HG03571 (cell line): Measurements from ENCODE around the gene GAN.
"Not testable (repeated sequence)": the region's sequence is repeated elsewhere in the genome, so short reads cannot be mapped to it uniquely, and the experiment has no call there.

ENCODE experiments used
- ATAC-seq: cut with Tn5 transposase; IDR thresholded peaks from one replicate; pipeline ENCODE4 v1.9.1; 2021; ENCODE audit not compliant: unreplicated experiment

GAN gene

DNA sequence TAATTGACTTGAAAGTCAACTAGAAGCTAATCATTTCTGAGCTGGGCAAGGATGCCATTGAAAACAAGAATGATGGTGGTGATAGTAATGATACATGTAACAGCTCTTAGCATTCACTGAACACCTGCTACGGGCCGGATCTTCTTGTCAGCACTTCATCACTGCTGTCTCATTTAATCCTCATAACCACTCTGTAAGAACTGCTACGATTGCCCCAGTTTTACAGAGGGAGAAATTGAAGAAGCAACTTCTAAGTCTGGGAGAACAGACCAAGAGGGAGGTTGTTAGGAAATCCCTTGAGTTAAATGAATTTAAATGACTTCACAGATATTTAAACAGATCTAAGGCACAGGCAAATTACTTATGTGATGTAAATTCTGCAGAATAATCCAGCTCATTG is 7.0 kb upstream of the GAN start:
- no peak for ATAC-seq

DNA sequence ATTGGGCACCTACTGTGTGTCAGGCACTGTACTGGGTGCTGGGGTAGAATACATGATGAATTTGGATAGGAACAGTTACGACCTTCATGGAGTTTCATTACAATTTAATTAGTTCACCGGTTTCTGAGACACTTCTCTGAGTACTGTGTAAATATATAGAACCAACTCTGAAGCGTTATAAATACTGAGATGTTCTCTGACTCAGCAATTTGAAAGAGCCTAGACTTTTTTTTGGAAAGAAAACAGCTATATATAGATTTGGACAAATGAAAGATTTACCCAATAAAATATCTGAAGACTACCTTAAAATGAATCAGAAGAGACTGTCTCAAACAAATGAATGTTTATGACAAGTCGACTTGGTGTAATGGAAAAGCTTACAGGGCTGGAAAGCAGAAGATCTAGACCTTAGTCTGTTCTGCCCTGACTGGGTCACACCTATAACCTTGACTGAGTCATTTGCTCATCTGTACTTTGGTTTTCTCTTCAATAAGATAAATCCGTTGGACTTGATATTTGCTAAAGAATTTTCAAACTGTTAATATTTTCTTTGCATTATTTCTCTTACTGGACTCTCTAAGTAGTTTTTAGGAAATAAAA is 4.6 kb upstream of the GAN start:
- ATAC-seq = no peak

DNA sequence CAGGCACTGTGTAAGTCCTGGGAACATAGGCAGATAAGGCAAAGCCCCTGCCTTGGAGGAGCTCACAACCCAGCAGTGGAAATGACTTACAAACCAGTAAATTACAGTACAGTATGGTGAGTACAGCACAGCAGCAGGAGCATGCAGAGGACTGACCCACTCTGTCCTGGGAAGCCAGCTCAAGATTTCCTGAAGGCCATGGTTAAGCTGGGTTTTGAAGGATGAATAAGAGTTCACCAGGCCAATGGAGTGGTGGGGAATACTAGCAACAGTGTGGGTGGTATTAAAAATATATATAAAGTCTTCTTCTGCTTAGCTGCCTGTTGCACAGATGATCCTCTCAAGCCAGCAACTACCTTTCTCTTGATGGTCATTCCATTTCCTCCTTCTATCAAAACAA is 3.0 kb upstream of the GAN start:
- ATAC-seq = no peak

DNA sequence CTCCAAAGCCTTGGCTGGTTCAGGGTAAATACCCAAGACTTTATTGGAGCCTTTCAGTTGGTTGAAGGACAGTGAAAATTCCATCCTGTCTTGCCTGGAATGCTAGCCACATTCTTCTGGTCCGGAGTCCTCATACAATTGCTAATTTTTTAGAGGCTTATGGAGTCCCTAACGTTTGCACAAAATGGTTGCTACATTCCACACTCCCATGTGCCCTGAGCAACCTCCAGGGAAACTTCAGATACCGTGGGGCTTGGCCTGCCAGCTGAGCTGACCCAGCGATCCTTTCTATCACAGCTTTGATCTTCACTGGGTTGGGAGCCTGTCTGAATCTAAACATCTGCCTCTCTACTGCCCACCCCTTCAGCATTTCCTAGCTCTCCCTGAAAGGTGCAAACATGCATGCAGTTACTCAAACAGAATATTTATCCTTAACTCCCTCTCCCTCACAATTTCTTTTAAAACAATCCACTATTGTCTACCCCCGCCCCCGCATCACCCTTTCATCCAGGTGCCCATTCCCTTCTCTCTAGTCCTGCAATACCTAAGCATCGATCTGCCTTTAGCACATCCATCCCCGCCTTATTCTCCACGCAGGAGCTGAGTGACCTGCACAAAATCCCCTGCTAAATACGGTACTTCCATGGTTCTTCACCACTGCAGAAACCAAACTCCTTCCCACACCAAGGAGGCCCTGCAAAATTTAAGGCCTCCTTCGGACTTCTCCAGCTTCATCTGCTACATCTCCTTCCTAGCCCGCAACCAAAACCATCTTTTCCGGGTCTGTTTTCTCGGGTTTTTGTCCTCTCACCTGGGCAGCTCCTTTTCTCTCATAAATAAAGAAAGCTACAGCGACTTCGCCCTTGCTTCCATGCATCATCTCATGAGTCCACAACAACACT is 810 bp upstream of the GAN start:
- ATAC-seq = no peak

DNA sequence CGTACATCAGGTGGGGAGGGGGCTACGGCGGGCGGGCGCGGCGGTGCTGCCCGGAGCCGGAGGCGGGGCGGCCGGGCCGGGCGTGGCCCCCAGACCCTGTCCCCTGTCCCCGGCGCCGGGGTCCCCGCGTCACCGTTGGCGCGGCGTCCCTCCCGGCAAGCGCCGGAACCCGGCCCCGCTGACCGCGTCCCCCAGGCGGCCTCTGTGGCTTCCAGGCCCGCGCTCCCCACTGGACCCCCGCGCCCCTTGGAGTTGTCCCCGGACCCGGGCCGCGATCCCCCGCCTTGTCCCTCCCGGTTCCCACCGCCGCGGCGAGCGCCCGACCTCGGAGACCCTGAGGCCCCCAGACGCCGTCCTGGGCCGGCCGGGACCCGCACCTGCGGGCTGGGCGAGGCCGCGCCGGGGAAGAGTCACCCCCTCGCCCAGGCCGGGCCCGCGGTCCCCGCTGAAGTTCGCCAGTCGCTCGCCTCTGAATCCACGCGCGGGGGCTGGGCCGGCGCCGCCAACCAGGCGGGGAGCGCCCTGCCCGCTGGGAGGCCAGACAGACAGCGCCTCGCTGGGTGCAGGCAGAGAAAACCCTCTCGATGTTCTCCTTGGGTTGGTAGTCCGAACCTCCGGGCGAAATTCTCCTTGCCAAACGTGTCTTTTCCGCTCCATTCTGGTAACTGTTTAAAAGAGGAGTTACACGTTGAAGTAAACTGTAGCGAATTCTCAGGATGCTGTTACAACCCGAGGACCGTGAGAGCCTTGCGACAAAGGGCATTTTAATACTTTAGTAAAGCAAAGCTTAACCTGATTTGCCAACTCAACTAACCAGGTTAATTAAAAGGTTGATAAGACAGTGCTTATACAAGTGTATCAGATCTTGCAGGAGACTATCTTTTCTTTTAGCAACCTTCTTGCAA is 761 bp downstream of the GAN start:
- peak; percentile 32 for ATAC-seq

DNA sequence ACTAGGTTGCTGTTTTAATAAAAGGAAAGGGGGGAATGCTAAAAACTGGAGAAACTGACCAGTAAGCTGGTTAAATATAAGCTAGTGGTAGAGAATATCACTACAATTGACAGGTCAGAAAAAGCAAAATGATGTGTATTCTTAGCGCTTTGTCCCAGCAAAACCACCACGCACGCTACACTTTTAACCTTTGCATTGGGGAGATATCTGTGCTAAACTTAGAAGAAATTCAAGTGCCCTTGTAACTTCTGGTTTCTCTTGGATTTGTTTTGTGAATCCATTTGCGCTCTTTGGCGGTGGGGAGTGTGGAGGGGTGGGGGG is 1.4 kb downstream of the GAN start:
- ATAC-seq = no peak

DNA sequence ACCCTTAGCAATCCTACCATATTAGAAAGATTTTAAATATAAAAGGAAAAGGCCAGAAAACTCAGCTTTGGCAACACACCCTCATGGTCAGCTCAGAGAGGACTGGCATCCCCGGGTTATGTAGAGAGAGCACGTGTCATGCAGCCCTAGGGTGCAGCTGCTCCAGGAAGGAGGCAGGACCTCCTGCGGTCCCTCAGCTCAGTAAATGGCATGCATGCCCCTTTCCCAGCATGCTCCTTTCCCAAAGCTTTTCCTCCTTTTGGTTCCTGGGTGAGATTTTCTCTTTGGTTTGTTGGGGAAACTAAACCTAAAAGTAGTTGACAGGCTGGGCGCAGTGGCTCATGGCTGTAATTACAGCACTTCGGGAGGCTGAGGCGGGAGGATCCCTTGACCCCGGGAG is 3.9 kb downstream of the GAN start:
- no peak for ATAC-seq

DNA sequence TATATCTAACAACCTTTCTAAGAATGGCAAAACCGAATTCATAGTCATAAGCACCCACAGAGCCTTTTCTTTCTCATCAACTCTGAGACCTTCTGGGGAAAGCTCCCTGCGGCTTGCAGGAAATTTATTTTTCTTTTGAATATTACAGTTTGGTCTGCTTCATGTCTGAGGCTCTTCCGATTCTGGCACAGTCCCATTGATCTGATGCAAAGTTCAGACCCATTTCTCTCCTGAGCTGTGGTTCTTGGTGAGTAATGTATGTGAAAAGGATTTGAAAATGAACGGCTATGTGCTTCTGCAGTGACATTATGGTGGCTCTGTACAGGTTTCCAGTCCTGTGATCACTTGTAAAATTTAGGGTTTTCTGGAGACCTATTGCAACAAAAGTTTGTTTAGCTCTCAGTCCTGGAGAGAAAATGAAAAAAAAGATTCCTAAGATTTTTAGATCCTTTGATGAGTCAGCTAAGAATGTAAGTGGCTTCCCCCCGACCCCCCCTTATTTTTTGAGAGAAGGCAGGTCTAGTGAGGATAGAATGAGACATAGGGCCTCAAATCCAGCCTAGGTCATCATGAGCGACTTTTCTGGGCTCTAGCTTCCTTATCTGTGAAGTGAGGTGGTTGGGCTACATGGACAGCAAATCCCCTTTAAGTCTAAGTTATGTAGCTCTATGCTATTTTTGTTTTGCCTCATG is 4.6 kb downstream of the GAN start:
- no peak for ATAC-seq

DNA sequence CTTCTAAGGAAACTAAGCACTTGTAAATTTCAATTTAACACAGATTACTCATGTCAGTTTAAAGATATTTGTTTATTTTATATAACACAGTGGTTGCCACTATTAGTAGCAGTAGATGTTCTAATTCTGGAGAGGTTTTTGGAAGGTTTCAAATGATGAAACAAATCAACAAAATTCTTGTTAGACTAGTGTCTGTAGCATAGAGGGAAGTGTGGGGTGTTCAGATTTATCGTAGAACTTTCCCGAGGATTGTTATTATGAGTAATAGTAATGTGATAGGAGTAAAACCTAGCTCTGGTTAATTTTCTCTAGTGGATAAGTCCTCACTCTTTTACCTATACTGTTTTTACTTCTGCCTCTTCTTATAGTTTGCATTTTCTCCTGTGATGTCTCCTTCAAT is 6.3 kb downstream of the GAN start:
- ATAC-seq = no peak

DNA sequence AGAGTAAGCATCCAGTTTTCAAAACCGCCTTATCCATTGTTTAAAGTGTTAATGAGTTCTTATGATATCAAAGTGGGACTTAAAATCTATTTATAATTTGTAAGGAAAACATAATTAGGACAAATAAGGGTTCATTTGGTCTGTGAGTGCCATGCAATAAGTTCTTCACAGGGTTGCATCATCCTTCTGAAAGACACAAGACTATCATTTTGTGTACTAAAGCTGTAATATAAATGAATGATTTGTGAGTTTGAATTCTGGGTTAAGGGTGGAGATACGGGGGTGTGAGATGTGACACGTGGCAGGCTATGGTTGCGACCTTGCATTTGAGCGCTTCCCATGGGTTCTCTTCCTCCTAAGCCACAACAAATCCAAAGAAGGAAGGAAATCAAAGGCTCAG is 6.8 kb downstream of the GAN start:
- no peak for ATAC-seq

DNA sequence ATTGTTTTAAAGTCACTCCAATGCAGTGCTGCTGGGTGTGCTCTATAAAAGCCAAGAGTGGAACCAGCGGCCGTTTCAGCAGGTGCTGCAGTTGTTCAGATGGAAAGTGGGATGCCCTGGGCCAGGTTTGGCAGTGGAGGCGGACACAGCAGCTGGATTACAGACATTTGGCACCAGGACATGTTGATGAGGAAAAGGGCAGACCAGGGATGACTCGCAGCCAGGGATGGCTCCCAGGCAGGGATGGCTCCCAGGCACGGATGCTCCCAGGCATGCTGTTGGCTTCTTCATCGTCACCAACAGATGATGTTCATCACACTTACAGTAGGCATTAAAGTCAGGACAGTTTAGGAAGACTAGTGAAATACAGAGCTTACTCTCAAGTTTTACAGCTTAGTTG is 10.0 kb downstream of the GAN start:
- ATAC-seq = no peak

DNA sequence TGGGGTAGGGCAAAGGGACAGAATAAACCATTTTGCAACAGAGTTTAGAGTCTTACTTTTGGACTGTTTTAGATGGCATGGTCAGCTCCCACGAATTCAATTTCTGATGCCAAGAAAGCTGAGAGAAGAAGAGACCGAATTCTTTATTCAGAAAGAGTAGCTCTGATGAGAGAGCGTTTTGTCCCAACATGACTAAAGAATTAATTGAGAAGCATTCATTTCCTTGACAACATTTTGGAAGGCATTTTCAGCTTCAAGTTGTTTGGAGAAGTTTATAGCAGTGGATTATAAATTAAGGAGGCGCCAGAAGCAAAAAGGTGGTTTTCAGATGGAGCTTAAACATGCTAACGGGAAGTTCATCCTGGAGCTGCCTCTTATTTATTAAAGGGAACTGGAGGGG is 12.2 kb downstream of the GAN start:
- ATAC-seq = no peak

DNA sequence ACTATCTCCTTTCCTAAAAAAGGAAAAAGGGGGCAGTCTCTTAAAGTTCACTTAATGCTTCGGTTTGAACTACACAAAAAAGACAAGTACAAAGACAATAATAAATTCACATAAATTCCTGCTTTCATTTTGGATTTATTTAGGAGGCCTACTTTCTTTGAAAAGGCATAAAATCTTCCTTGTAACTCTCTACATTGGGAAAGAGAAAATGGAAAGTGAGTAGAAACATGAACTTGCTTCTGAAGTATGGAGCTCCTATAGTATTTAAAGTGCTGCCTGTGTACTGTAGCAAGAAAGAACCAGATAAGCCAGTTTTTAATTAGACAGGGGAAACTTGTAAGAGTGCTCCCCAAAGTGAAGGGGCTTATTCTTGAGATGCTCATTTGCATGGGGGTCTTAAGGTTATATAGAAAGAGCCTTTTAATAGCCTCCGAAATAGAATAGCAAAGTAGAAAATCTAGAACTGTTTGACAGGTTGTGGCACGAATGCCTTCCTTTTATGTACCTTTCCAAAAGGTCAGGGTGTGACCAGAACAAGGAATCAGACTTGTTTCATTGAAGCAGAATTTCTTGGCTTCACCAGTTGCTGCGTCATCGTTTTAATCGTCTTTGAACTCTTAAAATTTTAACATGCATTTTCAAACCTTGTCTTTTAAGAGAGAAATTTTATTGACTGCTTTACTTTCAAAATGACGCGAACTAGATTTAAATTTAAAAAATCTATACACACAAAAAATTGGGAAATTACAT is 12.9 kb downstream of the GAN start:
- ATAC-seq = no peak

DNA sequence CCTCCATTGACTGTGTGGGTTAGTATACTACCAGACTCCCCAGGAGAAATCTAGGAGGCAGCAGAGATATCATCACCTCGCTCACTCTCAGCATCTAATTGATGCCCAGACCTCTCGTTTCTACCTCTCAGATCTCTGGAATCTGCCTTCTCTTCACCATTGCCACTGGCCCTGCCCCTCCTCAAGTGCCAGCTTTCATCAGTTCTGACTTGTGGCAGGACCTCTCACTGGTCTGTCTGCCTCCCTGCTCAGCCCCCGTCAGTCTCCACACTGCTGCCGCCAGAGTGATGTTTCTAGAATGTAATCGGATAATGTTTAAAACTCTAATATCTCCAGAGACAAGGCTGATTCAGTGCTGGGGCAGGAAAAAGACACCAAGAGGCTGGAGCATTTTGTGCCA is 15.2 kb downstream of the GAN start:
- ATAC-seq = no peak

DNA sequence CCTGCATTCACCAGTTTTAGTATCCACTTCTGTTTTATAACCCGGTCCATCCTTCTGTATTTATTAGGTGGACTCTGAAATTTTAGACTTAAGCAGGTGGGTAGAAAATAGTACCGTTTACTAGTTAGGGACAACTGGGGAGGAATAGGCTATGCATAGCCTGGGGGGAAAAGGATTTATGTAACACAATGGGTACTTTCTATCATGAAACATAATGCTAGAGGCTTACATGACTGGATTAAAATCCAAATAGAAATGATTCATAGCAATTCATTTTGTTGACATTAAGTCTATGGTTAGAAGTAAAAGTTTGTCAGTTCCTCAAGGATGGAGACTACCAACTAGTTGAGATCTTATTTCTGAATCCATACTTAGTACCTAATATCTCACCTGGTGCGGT is 18.6 kb downstream of the GAN start:
- ATAC-seq = no peak

DNA sequence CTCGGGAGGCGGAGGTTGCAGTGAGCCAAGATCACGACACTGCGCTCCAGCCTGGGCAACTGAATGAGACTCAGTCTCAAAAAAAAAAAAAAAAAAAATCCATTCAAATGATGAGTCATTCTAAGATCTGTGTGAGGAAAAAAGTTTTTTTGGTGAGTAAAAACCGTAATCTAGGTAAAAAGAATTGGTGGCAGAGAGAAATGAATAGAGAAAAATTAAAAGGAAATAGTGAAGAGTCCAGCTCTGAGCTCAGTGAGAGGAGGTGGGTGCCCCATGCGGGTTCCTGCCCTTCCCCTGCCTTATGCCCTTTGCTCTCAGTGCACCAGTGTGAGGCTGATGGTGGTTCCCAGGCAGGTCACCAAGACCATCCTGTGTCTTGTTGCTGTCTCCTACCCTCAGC is 20.9 kb downstream of the GAN start:
- no peak for ATAC-seq

DNA sequence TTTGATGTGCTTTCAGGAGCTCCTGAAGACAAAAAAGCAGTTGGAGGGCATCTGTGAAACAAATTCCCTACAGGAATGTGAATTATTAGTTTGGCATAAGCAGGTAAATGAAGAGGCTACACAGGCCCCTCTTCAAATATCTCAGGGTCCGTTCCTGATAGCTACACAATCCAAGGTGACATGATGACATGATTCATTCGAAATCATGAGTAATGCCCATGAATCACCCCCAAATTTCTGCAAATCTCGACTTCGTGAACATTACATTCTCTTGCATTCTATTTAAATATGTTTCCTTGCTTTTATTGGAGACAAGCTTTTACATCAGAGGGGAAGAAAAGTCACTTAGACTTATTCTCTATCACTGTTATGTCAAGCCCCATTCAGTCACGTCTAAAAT is 22.3 kb downstream of the GAN start:
- ATAC-seq = no peak

DNA sequence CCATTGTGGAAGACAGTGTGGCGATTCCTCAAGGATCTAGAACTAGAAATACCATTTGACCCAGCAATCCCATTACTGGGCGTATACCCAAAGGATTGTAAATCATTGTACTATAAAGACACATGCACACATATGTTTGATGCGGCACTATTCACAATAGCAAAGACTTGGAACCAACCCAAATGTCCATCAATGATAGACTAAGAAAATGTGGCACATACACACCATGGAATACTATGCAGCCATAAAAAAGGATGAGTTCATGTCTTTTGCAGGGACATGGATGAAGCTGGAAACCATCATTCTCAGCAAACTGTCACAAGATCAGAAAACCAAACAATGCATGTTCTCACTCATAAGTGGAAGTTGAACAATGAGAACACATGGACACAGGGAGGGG is 30.4 kb downstream of the GAN start:
- not testable (repeated sequence) for ATAC-seq

DNA sequence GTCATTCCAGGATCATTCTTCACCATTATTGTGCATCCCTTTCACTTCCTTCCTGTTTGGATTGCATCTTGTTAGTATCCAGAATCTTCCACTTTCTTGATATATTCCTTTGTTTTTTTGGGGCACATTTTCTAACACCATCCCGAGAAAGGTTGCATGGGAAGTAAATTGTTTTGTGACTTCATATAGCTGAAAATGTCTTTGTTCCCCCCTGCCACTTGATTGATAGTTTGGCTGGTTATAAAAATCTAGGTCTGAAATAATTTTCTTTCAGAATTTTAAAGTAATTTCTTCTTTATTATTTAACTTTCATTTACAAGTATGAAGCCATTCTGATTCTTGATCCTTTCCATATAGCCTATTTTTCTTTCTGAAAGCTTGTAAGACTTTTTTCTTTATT is 32.7 kb downstream of the GAN start:
- no peak for ATAC-seq

DNA sequence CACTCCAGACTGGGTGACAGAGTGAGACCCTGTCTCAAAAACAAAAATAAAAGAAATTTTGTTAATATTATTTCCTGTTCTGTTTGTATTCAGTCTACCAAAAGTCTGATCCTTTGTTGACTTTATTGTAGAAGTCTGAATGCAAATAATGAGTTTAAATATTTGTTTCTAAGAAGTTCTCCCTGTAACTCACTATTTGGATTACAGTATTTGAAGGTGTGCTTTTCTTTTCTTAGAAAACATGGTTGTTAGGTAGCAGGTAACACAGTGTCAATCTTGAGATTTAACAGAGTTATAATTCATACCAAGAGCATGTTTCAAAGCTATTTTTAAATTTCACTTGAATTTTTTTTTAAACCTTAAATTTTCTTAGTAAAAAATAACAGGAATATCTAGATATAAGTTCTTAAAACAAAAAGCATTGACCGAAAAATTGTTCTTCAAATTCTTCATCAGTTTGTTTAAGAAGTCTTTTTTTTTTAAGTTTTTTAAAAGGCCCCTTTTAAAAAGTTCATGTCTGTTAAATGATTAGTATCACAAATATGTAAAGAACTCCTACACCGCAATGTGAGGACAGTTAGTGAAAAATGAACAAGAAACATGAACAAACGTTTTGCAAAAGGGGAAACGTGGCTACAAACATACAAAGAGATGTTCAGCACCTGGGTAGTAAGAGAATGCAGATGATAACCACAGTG is 35.0 kb downstream of the GAN start:
- no peak for ATAC-seq
